Measurements from ENCODE around the gene CLEC4D.

GRCh38 chr12:8508223-8508622 is 5.1 kb upstream of the CLEC4D start:
- TF ChIP-seq GATA2 (IDR thresholded peaks at IDR 0.05; ENCODE audit: low read depth, low read length) (no peak), GATA3 (IDR thresholded peaks at IDR 0.05; ENCODE audit: low read depth, low read length) (no peak)
